DND-41 (cell line): ENCODE data around the gene ABHD17C.

Experiments
- ATAC-seq: fragments of 200-7000 bp; cut with Tn5 transposase; 3 replicates; pipeline ENCODE4 v1.9.1; 2021; ENCODE audit warnings: low read depth; ENCODE audit not compliant: insufficient read depth
- DNase-seq: peaks from one replicate; pipeline ENCODE4 v3.0.0-alpha.2; 2020
- H2AFZ ChIP-seq: 2 replicates; pipeline ENCODE4 v1.6.0; 2012; ENCODE audit warnings: low read depth, low read length
- H3K27ac ChIP-seq: 2 replicates; pipeline ENCODE4 v1.5.1; 2012; ENCODE audit warnings: low read length, inconsistent platforms
- H3K27me3 ChIP-seq: fragments of 200-600 bp; sonication (generic); 2 replicates; pipeline ENCODE4 v1.6.0; 2012; ENCODE audit warnings: low read length, mild to moderate bottlenecking, inconsistent platforms; ENCODE audit not compliant: insufficient read depth, poor library complexity
- H3K36me3 ChIP-seq: 2 replicates; pipeline ENCODE4 v1.5.1; 2012; ENCODE audit warnings: low read length, inconsistent platforms; ENCODE audit not compliant: insufficient read depth
- H3K4me1 ChIP-seq: 2 replicates; pipeline ENCODE4 v1.5.1; 2012; ENCODE audit warnings: mild to moderate bottlenecking, low read length; ENCODE audit not compliant: insufficient read depth
- H3K4me2 ChIP-seq: 2 replicates; pipeline ENCODE4 v1.6.0; 2012; ENCODE audit warnings: mild to moderate bottlenecking, moderate library complexity, low read length, inconsistent platforms; ENCODE audit not compliant: insufficient read depth
- H3K4me3 ChIP-seq, 2 experiments: fragments of 200-600 bp in 1 of 2; shearing (Covaris generic) in 1 of 2; 2 replicates each; pipeline ENCODE4 v1.5.1; 2012 to 2016; ENCODE audit warnings: inconsistent platforms in 2 of 2, low read length in 2 of 2, mild to moderate bottlenecking in 2 of 2, low read depth in 1 of 2, moderate library complexity in 1 of 2
- H3K79me2 ChIP-seq: 2 replicates; pipeline ENCODE4 v1.6.0; 2012; ENCODE audit warnings: low read length, inconsistent platforms; ENCODE audit not compliant: insufficient read depth
- H3K9ac ChIP-seq: 2 replicates; pipeline ENCODE4 v1.6.0; 2012; ENCODE audit warnings: low read depth, mild to moderate bottlenecking, inconsistent platforms, low read length, moderate library complexity
- H3K9me3 ChIP-seq: 2 replicates; pipeline ENCODE4 v1.5.1; 2012; ENCODE audit warnings: low read length, moderate library complexity, mild to moderate bottlenecking, inconsistent platforms; ENCODE audit not compliant: insufficient read depth, severe bottlenecking
- H4K20me1 ChIP-seq: 2 replicates; pipeline ENCODE4 v1.6.0; 2012; ENCODE audit warnings: low read length; ENCODE audit not compliant: insufficient read depth
- EZH2 ChIP-seq: IDR thresholded peaks from 3 replicates; pipeline ENCODE4 v1.6.1; 2012; ENCODE audit warnings: borderline replicate concordance, low read depth, mild to moderate bottlenecking, moderate library complexity, low read length, inconsistent platforms; ENCODE audit not compliant: severe bottlenecking
- TF ChIP-seq, protein P1 (sequence below): IDR thresholded peaks from 2 replicates; pipeline ENCODE4 v1.5.1; 2012; ENCODE audit warnings: borderline replicate concordance, low read length, moderate library complexity, mild to moderate bottlenecking; ENCODE audit not compliant: poor library complexity, severe bottlenecking; ENCODE audit errors: extremely low read depth

ABHD17C gene

DNA sequence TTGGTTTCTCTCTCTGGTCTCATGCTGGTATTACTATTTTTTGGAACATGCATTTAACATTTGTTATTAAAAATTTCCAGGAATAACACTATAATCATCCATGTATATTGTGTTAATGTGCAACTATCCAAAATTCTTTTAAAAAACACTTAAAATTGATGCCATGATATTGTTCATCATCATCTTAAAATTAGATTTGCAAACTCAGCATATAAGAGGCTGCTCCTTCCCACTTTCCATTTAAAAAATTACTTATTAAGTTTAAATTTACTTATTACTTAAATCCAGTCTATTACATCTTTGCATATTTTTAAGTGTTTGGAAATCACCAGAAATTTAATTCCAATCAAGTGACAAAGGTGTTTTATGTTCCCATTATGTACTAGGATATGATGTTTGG lies 5.8 kb upstream of the ABHD17C start:
- H2AFZ ChIP-seq: no peak overlapping the region

DNA sequence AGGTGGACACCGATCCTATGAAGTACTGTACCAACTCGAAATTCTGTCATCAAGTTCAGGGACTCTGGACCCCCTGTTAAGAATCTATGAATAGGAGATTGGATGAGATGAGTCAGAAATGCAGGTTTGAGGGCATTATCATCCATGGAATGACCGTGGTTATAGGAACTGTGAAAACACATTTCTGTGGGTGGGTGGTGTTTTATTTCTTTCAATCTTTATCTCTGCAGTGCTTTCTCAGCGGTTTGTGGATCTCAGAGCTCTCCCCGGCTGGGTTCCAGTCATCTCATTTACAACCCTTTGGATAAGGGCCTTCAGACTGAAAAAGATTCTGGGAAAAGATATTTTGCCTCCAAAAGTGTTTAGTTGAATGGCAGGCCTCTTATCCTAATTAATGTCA lies 5.4 kb upstream of the ABHD17C start:
- no peak overlapping the region for H3K9ac ChIP-seq
- H3K4me1 ChIP-seq: peaks cover 7% of the 10 kb centered on the region
- no peaks in the 10 kb centered on the region for H3K79me2 ChIP-seq
- H2AFZ ChIP-seq: no peak overlapping the region
- H3K9me3 ChIP-seq: no peaks in the 10 kb centered on the region
- ATAC-seq (no peak), DNase-seq (no peak)
- TF ChIP-seq, protein P1, sequence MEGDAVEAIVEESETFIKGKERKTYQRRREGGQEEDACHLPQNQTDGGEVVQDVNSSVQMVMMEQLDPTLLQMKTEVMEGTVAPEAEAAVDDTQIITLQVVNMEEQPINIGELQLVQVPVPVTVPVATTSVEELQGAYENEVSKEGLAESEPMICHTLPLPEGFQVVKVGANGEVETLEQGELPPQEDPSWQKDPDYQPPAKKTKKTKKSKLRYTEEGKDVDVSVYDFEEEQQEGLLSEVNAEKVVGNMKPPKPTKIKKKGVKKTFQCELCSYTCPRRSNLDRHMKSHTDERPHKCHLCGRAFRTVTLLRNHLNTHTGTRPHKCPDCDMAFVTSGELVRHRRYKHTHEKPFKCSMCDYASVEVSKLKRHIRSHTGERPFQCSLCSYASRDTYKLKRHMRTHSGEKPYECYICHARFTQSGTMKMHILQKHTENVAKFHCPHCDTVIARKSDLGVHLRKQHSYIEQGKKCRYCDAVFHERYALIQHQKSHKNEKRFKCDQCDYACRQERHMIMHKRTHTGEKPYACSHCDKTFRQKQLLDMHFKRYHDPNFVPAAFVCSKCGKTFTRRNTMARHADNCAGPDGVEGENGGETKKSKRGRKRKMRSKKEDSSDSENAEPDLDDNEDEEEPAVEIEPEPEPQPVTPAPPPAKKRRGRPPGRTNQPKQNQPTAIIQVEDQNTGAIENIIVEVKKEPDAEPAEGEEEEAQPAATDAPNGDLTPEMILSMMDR: no peak
- no peak for TF ChIP-seq EZH2
- H3K36me3 ChIP-seq: no peaks in the 10 kb centered on the region
- no peak overlapping the region for H3K27ac ChIP-seq
- no peak overlapping the region for H3K4me3 ChIP-seq
- no peak overlapping the region for H3K4me2 ChIP-seq
- no peaks in the 10 kb centered on the region for H4K20me1 ChIP-seq
- peaks cover 28% of the 10 kb centered on the region for H3K27me3 ChIP-seq

More for the DNA sequence above, 5.8 kb upstream of the ABHD17C start:
- DNase-seq (no peak), ATAC-seq (no peak)
- Histone ChIP-seq H3K9me3 (no peaks in the 10 kb centered on the region), H3K9ac (no peak overlapping the region), H3K27me3 (peaks cover 24% of the 10 kb centered on the region), H3K4me1 (peaks cover 3% of the 10 kb centered on the region), H3K27ac (no peak overlapping the region), H3K36me3 (no peaks in the 10 kb centered on the region), H4K20me1 (no peaks in the 10 kb centered on the region), H3K79me2 (no peaks in the 10 kb centered on the region), H3K4me3 (no peak overlapping the region), H3K4me2 (no peak overlapping the region)
- no peak for TF ChIP-seq EZH2
- TF ChIP-seq, protein P1: no peak

DNA sequence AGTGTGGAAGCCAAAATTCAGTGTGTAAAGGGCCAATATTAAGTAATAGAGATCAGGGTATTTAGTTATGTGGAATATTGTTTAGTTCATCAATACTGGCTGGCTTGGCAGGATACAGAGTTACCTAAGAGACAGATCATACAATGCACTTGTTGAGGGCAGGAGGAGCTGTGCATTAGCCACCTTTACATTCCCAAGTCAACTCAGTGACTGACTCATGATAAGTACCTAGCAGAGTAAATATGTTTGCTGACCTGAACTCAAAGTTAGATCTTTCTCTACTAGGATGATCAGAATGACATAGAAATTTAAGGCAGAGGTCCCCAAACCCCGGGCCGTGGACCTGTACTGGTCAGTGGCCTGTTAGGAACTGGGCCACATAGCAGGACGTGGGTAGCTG lies 3.5 kb upstream of the ABHD17C start:
- Histone ChIP-seq H4K20me1 (no peaks in the 10 kb centered on the region), H3K4me1 (peaks cover 19% of the 10 kb centered on the region), H3K4me2 (no peak overlapping the region), H3K4me3 (no peak overlapping the region), H3K9ac (no peak overlapping the region), H3K36me3 (no peaks in the 10 kb centered on the region), H3K27ac (no peak overlapping the region), H2AFZ (no peak overlapping the region), H3K27me3 (peaks cover 38% of the 10 kb centered on the region), H3K79me2 (no peaks in the 10 kb centered on the region), H3K9me3 (no peaks in the 10 kb centered on the region)
- DNase-seq: no peak
- TF ChIP-seq EZH2: no peak
- TF ChIP-seq, protein P1: no peak
- ATAC-seq: no peak
